ENCODE measurements around the gene ATRAID.

GRCh38 chr2:27191070-27191829 is 20.6 kb upstream of the ATRAID start:
- no peak for TF ChIP-seq JUND (IDR thresholded peaks at IDR 0.05; ENCODE audit: low read length)
- TF ChIP-seq, protein P1, sequence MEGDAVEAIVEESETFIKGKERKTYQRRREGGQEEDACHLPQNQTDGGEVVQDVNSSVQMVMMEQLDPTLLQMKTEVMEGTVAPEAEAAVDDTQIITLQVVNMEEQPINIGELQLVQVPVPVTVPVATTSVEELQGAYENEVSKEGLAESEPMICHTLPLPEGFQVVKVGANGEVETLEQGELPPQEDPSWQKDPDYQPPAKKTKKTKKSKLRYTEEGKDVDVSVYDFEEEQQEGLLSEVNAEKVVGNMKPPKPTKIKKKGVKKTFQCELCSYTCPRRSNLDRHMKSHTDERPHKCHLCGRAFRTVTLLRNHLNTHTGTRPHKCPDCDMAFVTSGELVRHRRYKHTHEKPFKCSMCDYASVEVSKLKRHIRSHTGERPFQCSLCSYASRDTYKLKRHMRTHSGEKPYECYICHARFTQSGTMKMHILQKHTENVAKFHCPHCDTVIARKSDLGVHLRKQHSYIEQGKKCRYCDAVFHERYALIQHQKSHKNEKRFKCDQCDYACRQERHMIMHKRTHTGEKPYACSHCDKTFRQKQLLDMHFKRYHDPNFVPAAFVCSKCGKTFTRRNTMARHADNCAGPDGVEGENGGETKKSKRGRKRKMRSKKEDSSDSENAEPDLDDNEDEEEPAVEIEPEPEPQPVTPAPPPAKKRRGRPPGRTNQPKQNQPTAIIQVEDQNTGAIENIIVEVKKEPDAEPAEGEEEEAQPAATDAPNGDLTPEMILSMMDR (IDR thresholded peaks at IDR 0.05; ENCODE audit: control extremely low read depth in 1 of 3, insufficient read depth in 1 of 3, low read depth in 1 of 3, low read length in 3 of 3), result peak in 2 of 3 experiments; percentile 75 to 81; a peak in 3 of 4 replicates
- no peak for TF ChIP-seq MAFK (IDR thresholded peaks at IDR 0.05; ENCODE audit: low read depth, low read length)

Measured in H1 (cell line).